Stomach (tissue), 9 donors: ENCODE data around the gene TADA2B. TPM values are rescaled to one million over a fixed set of nuclear protein-coding genes. Genes with fewer than 3 reads are reported as not detected.

ENCODE experiments used
- DNase-seq, 2 donors: peaks; one replicate each; pipeline versions ENCODE4 v3.0.0 to v3.0.0-alpha.2; 2013 to 2019
- H3K27ac ChIP-seq, 5 donors: fragments of 200-600 bp in 4 of 5; sonication (generic) in 4 of 5; one replicate each; pipeline ENCODE4 v1.5.1; 2013 to 2019; ENCODE audit warnings: mild to moderate bottlenecking in 1 of 5, moderate library complexity in 1 of 5
- H3K27me3 ChIP-seq, 3 donors: fragments of 200-600 bp; sonication (generic); one replicate each; pipeline ENCODE4 v1.5.1; 2017 to 2019; ENCODE audit warnings: mixed run types in 1 of 3
- H3K36me3 ChIP-seq, 4 donors: fragments of 200-600 bp; sonication (generic); 1 replicate in 3 of 4; 2 replicates in 1 of 4; pipeline ENCODE4 v1.5.1; 2016 to 2019
- H3K4me1 ChIP-seq, 4 donors: fragments of 200-600 bp; sonication (generic); one replicate each; pipeline ENCODE4 v1.5.1; 2016 to 2019
- H3K4me3 ChIP-seq, 4 donors: fragments of 200-600 bp; sonication (generic) in 3 of 4; one replicate each; pipeline ENCODE4 v1.5.1; 2016 to 2019; ENCODE audit warnings: mild to moderate bottlenecking in 1 of 4
- H3K9me3 ChIP-seq, 4 donors: fragments of 200-600 bp; sonication (generic); one replicate each; pipeline ENCODE4 v1.5.1; 2016 to 2019
- CTCF ChIP-seq, 7 experiments: fragments of 450-650 bp in 4 of 7; fragments of 200-600 bp in 3 of 7; sonication (generic) in 3 of 7; IDR thresholded peaks; one replicate each; pipeline ENCODE4 v1.5.1; 2016 to 2019; ENCODE audit warnings: antibody characterized with exemption in 7 of 7, control low read depth in 2 of 7, mild to moderate bottlenecking in 1 of 7
- EP300 ChIP-seq: sonication (generic); formaldehyde crosslinking; IDR thresholded peaks from one replicate; pipeline ENCODE4 v1.6.1; 2017; ENCODE audit warnings: antibody characterized with exemption
- POLR2A ChIP-seq, 4 donors: fragments of 450-650 bp; IDR thresholded peaks; one replicate each; pipeline ENCODE4 v1.6.1; 2016; ENCODE audit warnings: antibody characterized with exemption in 4 of 4, control low read depth in 2 of 4, mild to moderate bottlenecking in 1 of 4, moderate library complexity in 1 of 4
- POLR2AphosphoS5 ChIP-seq, 3 donors: sonication (generic); formaldehyde crosslinking; IDR thresholded peaks; one replicate each; pipeline ENCODE4 v1.6.1; 2016; ENCODE audit warnings: antibody characterized with exemption in 3 of 3
- WGBS, 5 donors: extraction: QIAGEN DNeasy Blood & Tissue Kit in 3 of 5; methylation state at CpG; one replicate each; pipeline versions ENCODE4 v1.1.5 to v1.1.7; 2013 to 2018; 5-methylcytosine and 5-hydroxymethylcytosine counted together
- intact Hi-C: fragments of 100-400 bp; cut with DNase I; formaldehyde crosslinking; loops from one replicate; pipeline ENCODE4 v1.15.1; 2023; ENCODE audit warnings: low total_unique reads
- polyA plus RNA-seq, 3 donors: library from polyadenylated mRNA; stranded (reverse); fragments of 200-250 nt; gene quantifications; one replicate each; pipeline ENCODE4 v1.2.3, GENCODE V29; 2013
- total RNA-seq, 5 donors: library from RNA; depleted of rRNA; stranded (reverse); fragments of >200 nt; gene quantifications; one replicate each; pipeline versions ENCODE4 v1.1.0 to v1.2.3, GENCODE V29; 2014 to 2016
- donor health status: healthy with polysubstance abuse.
- donor health status: Bipolar disorder and iron deficiency.
- donor health status: healthy.

Gene TADA2B
- total and polyA plus RNA-seq, 8 donors = 1.2 to 73.7 (median 16.1) TPM

GRCh38 chr4:7042503-7043283, 479 bp upstream of the TADA2B start:
- Histone ChIP-seq H3K36me3 (peaks cover 0 to 3% (median 0%) of the 10 kb centered on the region in 4 donors), H3K27me3 (no peaks in the 10 kb centered on the region), H3K4me3 (peak overlapping the region; percentile 64 to 96 (median 80)), H3K4me1 (peaks cover 31 to 59% (median 54%) of the 10 kb centered on the region in 4 donors), H3K9me3 (no peaks in the 10 kb centered on the region), H3K27ac (peak overlapping the region; percentile 71 to 88 (median 88))
- TF ChIP-seq POLR2AphosphoS5 (IDR thresholded peaks at IDR 0.05) (peak in 2 of 3 donors; percentile 23 to 70), CTCF (IDR thresholded peaks at IDR 0.05) (peak in 3 of 7 experiments; percentile 19 to 68 (median 25)), EP300 (no peak)
- intact Hi-C loops = loop anchor here (10.0 kb wide), 1 partner anchor 58 kb away; no protein-coding TSS in a partner anchor
- DNase-seq = peak; percentile 98 to 99
- WGBS, 5 donors = 0 to 1% (median 1%) methylated on average over 34 to 90 of the region's 90 CpGs

- Histone ChIP-seq H3K36me3 (peaks cover 0 to 3% (median 2%) of the 10 kb centered on the region in 4 donors), H3K27ac (peak overlapping the region; percentile 79 to 93 (median 93)), H3K4me1 (peaks cover 33 to 71% (median 66%) of the 10 kb centered on the region in 4 donors), H3K27me3 (no peaks in the 10 kb centered on the region), H3K9me3 (no peaks in the 10 kb centered on the region), H3K4me3 (peak overlapping the region; percentile 65 to 99 (median 98))
- peak in 1 of 2 donors; percentile 41 for DNase-seq
- intact Hi-C loops = loop anchor here (10.0 kb wide), 1 partner anchor 60 kb away; no protein-coding TSS in a partner anchor
- WGBS, 5 donors = 8 to 22% (median 14%) methylated on average over 13 to 29 of the region's 29 CpGs
- no peak for TF ChIP-seq EP300
- no peak for TF ChIP-seq POLR2AphosphoS5 (IDR thresholded peaks at IDR 0.05)
- TF ChIP-seq POLR2A (IDR thresholded peaks at IDR 0.05) = no peak
- TF ChIP-seq CTCF (IDR thresholded peaks at IDR 0.05) = no peak
These were observed 1.2 kb downstream of the TADA2B start for GRCh38 chr4:7044137-7044930.

- 55 to 71% (median 60%) methylated on average over 8 of the region's 8 CpGs for WGBS, 5 donors
- peaks cover 45 to 83% (median 78%) of the 10 kb centered on the region in 4 donors for H3K4me1 ChIP-seq
These were observed 2.4 kb downstream of the TADA2B start for GRCh38 chr4:7045553-7045952.

More at GRCh38 chr4:7045553-7045952, 2.4 kb downstream of the TADA2B start:
- DNase-seq = no peak
- Histone ChIP-seq H3K36me3 (peaks cover 0 to 3% (median 3%) of the 10 kb centered on the region in 4 donors), H3K4me3 (peak overlapping the region; percentile 65 to 99 (median 98)), H3K9me3 (no peaks in the 10 kb centered on the region), H3K27me3 (no peaks in the 10 kb centered on the region), H3K27ac (peak overlapping the region in 1 of 5 donors; percentile 93)
- intact Hi-C loops = loop anchor here (10.0 kb wide), 1 partner anchor 61 kb away; no protein-coding TSS in a partner anchor
- TF ChIP-seq EP300 (no peak), POLR2A (IDR thresholded peaks at IDR 0.05) (no peak), POLR2AphosphoS5 (IDR thresholded peaks at IDR 0.05) (no peak), CTCF (IDR thresholded peaks at IDR 0.05) (no peak)
